NCI-H128 (cell line): ENCODE data around the gene TAF1C.

Experiments
- DNase-seq: peaks from one replicate; lab custom pipeline; 2025; ENCODE audit not compliant: unreplicated experiment; lab: John Stamatoyannopoulos, UW

Gene TAF1C

GRCh38 chr16:84161037-84161436 lies 25.8 kb downstream of the TAF1C start:
- DNase-seq, result no peak

- no peak for DNase-seq
These were observed 27.1 kb downstream of the TAF1C start for GRCh38 chr16:84159800-84160199.

- DNase-seq, result no peak
These were observed 27.9 kb downstream of the TAF1C start for GRCh38 chr16:84159007-84159406.

GRCh38 chr16:84156342-84156784 lies 30.5 kb downstream of the TAF1C start:
- DNase-seq, result no peak

- no peak for DNase-seq
These were observed 31.1 kb downstream of the TAF1C start for GRCh38 chr16:84155771-84156170.

GRCh38 chr16:84155226-84155625 lies 31.6 kb downstream of the TAF1C start:
- no peak for DNase-seq

GRCh38 chr16:84153660-84154214 lies 33.1 kb downstream of the TAF1C start:
- DNase-seq, result no peak

GRCh38 chr16:84150926-84151325 lies 35.9 kb downstream of the TAF1C start:
- no peak for DNase-seq

GRCh38 chr16:84144859-84145639 lies 41.8 kb downstream of the TAF1C start, which contains the start of the genes DNAAF1 and HSDL1:
TSS of gene DNAAF1 (plus strand) at chr16:84145308. CDS start at chr16:84145441, 133 bp downstream.
TSS of gene HSDL1 (minus strand) at chr16:84145177. CDS start at chr16:84131321, 13,856 bp downstream.
- peak; percentile 68 for DNase-seq

GRCh38 chr16:84144209-84144858 lies 42.5 kb downstream of the TAF1C start:
- DNase-seq, result no peak

- no peak for DNase-seq
These were observed 43.1 kb downstream of the TAF1C start for GRCh38 chr16:84143784-84144199.

- DNase-seq, result no peak
These were observed 43.8 kb downstream of the TAF1C start for GRCh38 chr16:84143081-84143480.

GRCh38 chr16:84141143-84141670 lies 45.6 kb downstream of the TAF1C start:
- DNase-seq, result no peak

- DNase-seq, result no peak
These were observed 47.1 kb downstream of the TAF1C start for GRCh38 chr16:84139628-84140258.

- DNase-seq, result no peak
These were observed 47.8 kb downstream of the TAF1C start for GRCh38 chr16:84138824-84139627.

GRCh38 chr16:84138500-84138823 lies 48.4 kb downstream of the TAF1C start:
- no peak for DNase-seq

- no peak for DNase-seq
These were observed 49.0 kb downstream of the TAF1C start for GRCh38 chr16:84137769-84138357.

- DNase-seq, result no peak
These were observed 49.6 kb downstream of the TAF1C start for GRCh38 chr16:84137287-84137686.

- no peak for DNase-seq
These were observed 50.3 kb downstream of the TAF1C start for GRCh38 chr16:84136331-84137125.
